ENCODE data around the gene AKT1S1.
A peak's percentile ranks its signal among the peaks of the same experiment; 100 is the strongest.

Gene AKT1S1

DNA sequence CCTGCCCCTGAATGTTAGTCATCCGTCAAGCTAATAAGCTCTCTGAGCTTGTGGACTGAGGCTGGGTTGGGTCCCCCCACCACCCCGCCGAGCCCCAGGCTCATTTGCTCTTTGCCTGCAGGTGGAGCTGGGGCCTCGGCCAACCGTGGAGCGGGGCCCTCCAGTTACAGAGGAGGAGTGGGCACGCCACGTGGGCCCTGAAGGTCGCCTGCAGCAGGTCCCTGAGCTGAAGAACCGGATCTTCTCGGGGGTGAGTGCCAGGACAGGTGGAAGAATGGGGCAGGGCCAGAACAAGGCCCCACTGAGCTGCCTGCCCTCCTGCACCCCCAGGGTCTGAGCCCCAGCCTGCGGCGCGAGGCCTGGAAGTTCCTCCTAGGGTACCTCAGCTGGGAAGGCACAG is 5.5 kb upstream of the AKT1S1 start:
- no peak for DNase-seq

GRCh38 chr19:49881672-49882394 is 4.7 kb upstream of the AKT1S1 start:
- DNase-seq, result no peak

DNA sequence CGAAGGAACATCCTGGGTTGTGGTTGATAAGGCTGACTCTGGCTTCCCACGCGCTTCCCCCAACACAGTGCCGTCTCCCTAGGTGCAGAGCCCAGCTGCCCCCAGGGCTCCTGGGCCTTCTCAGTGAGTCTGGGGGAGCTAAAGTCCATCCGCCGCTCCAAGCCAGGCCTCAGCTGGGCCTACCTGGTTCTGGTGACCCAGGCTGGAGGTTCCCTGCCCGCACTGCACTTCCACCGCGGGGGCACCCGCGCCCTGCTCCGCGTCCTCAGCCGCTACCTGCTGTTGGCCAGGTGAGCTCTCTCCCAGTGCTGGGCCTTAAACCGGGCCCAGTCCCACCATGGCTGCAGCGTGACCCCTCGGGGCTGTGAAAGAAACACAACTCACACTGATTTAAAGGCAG is 4.0 kb upstream of the AKT1S1 start:
- DNase-seq, result no peak

DNA sequence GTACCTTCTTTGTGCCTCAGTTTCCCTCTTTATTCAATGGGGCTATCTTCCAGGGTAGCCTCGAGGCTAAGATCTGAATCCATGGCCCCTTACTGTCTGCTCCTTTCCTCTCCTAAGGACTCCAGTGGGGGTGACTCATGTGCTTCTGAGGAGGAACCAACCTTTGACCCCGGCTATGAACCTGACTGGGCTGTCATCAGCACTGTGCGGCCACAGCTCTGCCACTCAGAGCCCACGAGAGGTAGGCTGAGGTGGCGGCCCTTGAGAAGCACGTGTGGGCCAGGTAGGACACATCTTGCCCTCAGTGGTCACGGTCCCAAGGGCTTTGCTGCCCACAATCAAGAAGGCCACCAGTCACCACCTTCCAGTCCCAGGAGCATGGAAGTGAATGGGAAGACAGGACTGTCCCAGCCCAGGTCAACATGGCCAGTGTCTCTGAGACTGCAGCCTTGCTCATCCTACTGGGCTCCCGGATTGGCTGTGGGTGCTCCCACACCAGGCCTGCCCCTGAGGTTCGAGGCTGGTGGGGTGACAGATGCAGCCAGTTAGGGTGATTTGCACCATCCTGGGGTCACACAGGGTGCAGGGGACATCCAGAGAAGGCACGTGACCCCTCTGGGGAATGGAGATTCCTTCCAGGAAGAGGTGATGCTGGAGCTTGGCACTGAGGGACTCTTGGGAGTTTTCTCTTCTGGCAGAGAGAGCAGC is 3.2 kb upstream of the AKT1S1 start:
- no peak for DNase-seq

DNA sequence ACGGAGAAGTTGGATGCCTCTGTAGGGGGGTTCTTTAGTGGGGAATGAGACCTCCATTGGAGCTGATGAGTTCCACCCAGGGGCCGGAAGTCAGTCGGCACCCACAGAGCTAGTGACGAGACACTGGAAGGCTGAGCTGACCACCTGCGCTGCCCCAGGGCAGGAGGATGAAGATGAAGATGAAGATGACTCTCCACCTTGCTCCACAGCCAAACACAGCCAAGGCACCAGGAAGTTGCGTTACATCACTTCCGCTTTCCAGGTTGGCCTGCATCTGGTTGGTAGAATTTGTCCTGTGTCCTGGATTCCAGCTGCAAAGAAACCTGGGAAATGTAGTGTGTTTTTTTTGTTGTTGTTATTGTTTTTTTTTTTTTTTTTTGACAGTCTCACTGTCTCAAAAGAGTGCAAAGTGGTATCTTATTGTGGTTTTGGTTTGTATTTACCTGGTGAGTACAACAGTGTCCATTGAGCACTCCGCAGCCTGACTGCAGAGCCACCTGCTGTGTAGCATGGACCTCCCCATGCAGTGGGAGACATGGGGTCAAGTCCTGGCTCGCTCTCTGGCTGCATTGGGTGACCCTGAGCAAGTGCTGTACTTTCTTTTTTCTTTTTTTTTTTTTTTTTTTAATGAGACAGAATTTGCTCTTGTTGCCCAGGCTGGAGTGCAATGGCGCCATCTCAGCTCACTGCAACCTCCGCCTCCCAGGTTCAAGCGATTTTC is 2.2 kb upstream of the AKT1S1 start:
- DNase-seq, result no peak

DNA sequence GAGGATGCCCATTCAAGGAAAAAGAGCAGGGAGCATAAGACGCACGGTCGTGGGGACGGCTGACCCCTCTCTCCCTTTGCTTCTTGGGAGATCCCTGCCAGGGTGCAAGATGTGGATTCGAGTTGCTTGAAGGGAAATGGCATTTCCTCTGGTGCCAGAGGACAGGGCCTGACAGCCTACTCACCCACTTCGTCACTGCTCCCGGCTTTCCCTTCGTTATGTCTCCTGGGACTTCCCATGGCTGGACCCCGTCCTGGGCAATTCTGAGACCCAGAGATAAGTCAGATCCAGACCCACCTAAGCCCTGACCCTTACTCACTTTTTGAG is 1.6 kb upstream of the AKT1S1 start:
- DNase-seq, result no peak

DNA sequence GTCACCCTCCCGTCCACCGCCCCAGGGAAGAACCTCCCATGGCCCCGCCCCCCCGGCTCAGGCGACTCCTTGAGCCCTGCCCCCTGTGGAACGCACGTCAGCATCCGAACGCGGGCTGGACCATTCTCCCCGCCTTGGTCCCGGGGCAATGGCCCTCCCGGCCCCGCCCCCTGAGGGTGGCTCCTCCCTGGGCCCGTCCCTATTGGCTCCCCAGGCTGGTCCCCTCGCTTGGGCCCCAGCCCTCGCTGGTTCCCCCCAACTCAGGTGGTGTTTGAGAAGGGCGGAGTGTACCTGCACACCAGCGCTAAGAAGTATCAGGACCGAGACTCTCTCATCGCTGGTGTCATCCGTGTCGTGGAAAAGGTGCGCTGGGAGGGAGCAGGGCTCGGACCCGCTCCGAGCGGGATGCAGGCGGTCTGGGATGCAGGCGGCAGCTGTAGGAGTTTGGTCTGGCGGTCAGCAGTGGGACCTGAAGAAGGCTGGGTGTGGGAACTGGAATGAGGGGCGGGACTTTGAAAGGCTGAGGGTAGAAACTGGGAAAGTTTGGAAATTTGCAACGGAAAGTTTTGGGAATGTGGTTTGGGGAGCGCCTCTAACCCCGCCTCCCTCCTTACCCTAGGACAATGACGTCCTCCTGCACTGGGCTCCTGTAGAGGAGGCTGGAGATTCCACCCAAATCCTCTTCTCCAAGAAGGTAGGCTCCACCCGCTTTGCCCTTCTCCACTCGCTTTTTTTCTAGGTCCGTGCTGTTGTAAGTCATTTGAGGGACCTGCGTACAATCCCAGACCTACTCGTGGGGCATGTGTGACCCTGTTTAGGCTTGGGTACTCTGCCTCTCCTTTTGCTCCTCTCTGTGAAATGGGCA is 956 bp upstream of the AKT1S1 start:
- peak; percentile 52 to 81 for DNase-seq

- peak; percentile 90 to 96 for DNase-seq
Measured at GRCh38 chr19:49876422-49877019, 634 bp downstream of the AKT1S1 start.

GRCh38 chr19:49875857-49876421 is 1.2 kb downstream of the AKT1S1 start:
- DNase-seq, result peak in 1 of 2 experiments; percentile 11

- no peak for DNase-seq
Measured at GRCh38 chr19:49875177-49875576, 2.0 kb downstream of the AKT1S1 start.

- no peak for DNase-seq
Measured at GRCh38 chr19:49874503-49875157, 2.5 kb downstream of the AKT1S1 start.

DNA sequence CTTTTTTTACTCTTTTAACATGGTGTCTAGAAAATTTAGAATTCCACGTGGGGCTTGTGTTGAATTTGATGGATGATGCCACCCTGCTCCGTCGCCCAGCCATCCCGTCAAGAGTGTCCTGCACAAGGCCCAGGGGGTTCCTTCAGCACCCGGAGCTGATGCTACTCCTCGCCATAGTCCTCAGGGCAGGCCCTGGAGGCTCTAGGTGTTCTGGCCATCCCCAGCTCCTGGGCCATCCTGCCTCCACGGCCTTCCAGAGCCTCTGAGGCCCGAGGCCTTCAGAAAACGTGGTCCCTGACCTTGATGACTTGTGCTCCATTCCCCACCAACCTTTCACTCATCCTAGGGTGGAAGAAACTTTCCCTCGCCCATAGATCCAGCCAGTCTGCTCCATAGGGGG is 3.3 kb downstream of the AKT1S1 start:
- DNase-seq, result no peak

- DNase-seq, result no peak
Measured at GRCh38 chr19:49873129-49873521, 4.0 kb downstream of the AKT1S1 start.

- no peak for DNase-seq
Measured at GRCh38 chr19:49872245-49873128, 4.7 kb downstream of the AKT1S1 start.

GRCh38 chr19:49871349-49871985 is 5.7 kb downstream of the AKT1S1 start:
- no peak for DNase-seq

GRCh38 chr19:49870309-49870901 is 6.8 kb downstream of the AKT1S1 start:
- DNase-seq, result no peak

DNA sequence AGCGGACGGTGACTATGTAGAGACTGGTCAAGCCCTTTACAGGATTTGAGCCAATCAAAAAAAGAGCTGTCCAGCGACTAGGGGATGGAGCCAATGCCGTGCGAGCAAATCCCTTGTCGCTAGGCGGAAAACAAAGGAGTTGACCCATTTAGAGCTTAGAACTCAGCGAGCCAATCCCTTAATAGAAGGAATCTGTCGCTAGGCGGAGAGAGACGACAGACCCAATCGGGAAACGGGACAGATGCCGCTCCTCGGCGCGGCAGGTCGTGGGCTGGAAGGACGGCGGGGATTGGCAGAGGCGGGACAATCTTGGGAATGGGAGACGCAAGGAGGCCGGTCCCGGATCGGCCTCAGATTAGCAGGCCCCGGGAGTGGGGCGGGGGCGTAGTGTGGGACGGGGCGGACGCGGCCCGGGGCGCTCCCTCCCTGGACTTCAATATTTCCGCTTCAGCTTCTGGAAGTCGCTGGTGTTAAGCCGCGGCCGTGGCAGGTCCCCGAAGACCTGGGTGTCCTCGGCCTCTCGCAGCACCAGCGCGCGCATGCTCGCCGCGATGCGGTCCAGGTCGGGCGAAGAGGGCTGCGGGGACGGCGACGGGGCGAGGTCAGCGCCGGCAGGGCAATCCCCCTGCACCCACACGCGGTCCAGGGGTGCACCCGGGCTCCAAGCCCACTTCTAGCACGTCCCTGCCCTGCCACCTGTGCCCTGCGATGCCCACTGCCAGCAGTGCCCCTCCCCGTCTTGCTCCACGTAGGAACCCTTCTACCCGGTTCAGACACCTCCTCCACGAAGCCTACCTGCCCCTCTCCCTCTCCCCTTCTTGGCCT is 7.5 kb downstream of the AKT1S1 start:
- DNase-seq, result peak; percentile 97 to 100

- no peak for DNase-seq
Measured at GRCh38 chr19:49869009-49869483, 8.1 kb downstream of the AKT1S1 start.

All from cerebellar nuclear complex (tissue), 1 donor.